Kidney (tissue), 14 donors: ENCODE results near the gene NOTUM. TPM values are rescaled to one million over a fixed set of nuclear protein-coding genes. Genes with fewer than 3 reads are reported as not detected.

Source experiments
- DNase-seq, 5 donors: peaks; one replicate each; pipeline ENCODE4 v3.0.0-alpha.2; 2013 to 2020
- FAIRE-seq: peaks from 2 replicates; lab custom pipeline; 2012; peaks lifted over from hg19 to GRCh38; lab: Jason Lieb, UNC
- H3K27ac ChIP-seq, 2 donors: one replicate each; pipeline ENCODE4 v1.7.0; 2013; ENCODE audit warnings: low read depth in 2 of 2, low read length in 2 of 2, inconsistent platforms in 1 of 2
- H3K27me3 ChIP-seq: one replicate; pipeline ENCODE4 v1.7.1; 2013; ENCODE audit warnings: low read length, inconsistent platforms; ENCODE audit not compliant: control insufficient read depth, insufficient read depth
- H3K36me3 ChIP-seq, 3 donors: one replicate each; pipeline versions ENCODE4 v1.7.0 to v1.7.1; 2013; ENCODE audit warnings: low read length in 3 of 3, control low read depth in 1 of 3, inconsistent platforms in 1 of 3; ENCODE audit not compliant: insufficient read depth in 3 of 3, control insufficient read depth in 2 of 3
- H3K4me1 ChIP-seq, 3 donors: one replicate each; pipeline versions ENCODE4 v1.7.0 to v1.7.1; 2013; ENCODE audit warnings: low read length in 3 of 3, inconsistent platforms in 1 of 3, low read depth in 1 of 3; ENCODE audit not compliant: control insufficient read depth in 2 of 3, insufficient read depth in 2 of 3
- H3K4me3 ChIP-seq, 3 donors: one replicate each; pipeline versions ENCODE4 v1.7.0 to v1.8.1; 2013; ENCODE audit warnings: low read length in 3 of 3, control low read depth in 1 of 3, inconsistent platforms in 1 of 3
- H3K9ac ChIP-seq, 3 donors: one replicate each; pipeline versions ENCODE4 v1.7.0 to v1.7.1; 2013; ENCODE audit warnings: low read length in 3 of 3, control low read depth in 1 of 3, inconsistent platforms in 1 of 3
- H3K9me3 ChIP-seq, 3 donors: one replicate each; pipeline versions ENCODE4 v1.7.0 to v1.7.1; 2013; ENCODE audit warnings: low read length in 3 of 3, control low read depth in 1 of 3, inconsistent platforms in 1 of 3; ENCODE audit not compliant: control insufficient read depth in 2 of 3, insufficient read depth in 1 of 3
- CTCF ChIP-seq: IDR thresholded peaks from 3 replicates; pipeline ENCODE4 v1.5.1; 2012; ENCODE audit warnings: mild to moderate bottlenecking, moderate library complexity, borderline replicate concordance; ENCODE audit not compliant: insufficient read depth; ENCODE audit errors: extremely low read depth
- intact Hi-C: fragments of 100-400 bp; cut with DNase I; formaldehyde crosslinking; loops from one replicate; pipeline ENCODE4 v1.11.1; 2022
- polyA plus RNA-seq: library from polyadenylated mRNA; stranded (reverse); fragments of 350-450 nt; fragmentation: Illumina TruSeq; extraction: RNeasy Lipid Tissue Mini Kit (QIAGEN cat#74804); gene quantifications from one replicate; pipeline ENCODE4 v1.2.3, GENCODE V29; 2014; ENCODE audit warnings: low read depth, low replicate concordance; ENCODE audit not compliant: insufficient read depth
- total RNA-seq: library from RNA; stranded (reverse); fragmentation: NEBNext Ultra II Directional; extraction: Animal tissue kit (Norgen Biotek cat#: 25700); gene quantifications from one replicate; pipeline ENCODE4 v1.2.1, GENCODE V29; 2021
- donor health status: control.
- donor health status: control.
- donor health status: control.
- donor health status: control.
- donor health status: control.
- donor health status: DM: yes; HTN: yes; CAD: no.
- donor health status: Normal renal cell carcinoma (clear cell type).

NOTUM gene
- total and polyA plus RNA-seq, 2 donors from 2014 or later: not detected

DNA sequence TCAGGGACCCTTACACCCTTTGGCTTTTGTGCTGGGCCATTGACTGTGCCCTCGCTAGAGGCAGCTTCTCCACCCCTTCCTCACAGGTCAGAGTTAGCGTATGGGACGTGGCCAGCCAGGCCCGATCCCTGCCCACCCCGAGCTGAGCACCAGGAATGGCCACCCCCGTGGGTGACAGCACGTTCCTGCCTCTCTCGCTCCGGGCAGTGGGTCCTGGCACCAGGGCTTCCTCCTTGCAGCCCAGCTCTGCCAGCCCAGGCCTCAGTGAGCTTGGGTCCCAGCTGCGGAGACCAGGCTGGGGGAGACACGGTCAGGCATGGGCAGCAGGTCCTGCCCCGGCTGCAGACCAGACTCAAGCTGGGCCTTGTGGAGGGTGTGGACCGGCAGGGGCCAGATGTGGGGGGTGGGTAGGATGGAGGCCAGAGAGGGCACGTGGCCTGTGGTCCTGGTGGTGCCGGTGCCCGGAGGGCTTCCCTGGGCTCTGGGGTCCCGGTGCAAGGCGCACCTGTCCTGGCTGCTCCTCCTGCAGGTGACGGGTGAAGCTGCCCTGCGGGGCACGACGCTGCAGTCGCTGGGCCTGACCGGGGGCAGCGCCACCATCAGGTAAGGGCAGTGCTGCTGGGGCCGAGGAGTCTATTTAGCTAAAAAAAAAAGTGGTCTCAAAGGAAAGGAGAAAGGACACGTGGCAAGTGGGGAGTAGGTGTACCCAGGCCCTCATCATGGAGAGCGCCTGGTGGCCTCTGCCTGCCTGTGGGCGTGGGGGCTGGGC, 34.7 kb upstream of the NOTUM start:
- Histone ChIP-seq H3K9ac (no peak overlapping the region), H3K4me1 (peaks cover 0 to 19% (median 18%) of the 10 kb centered on the region in 3 donors), H3K4me3 (no peak overlapping the region), H3K27ac (no peak overlapping the region), H3K27me3 (no peaks in the 10 kb centered on the region), H3K36me3 (no peaks in the 10 kb centered on the region), H3K9me3 (no peaks in the 10 kb centered on the region)
- peak in 2 of 5 donors; percentile 59 to 63 for DNase-seq
- no peak for FAIRE-seq
- TF ChIP-seq CTCF: no peak
- intact Hi-C loops: no loop called here

DNA sequence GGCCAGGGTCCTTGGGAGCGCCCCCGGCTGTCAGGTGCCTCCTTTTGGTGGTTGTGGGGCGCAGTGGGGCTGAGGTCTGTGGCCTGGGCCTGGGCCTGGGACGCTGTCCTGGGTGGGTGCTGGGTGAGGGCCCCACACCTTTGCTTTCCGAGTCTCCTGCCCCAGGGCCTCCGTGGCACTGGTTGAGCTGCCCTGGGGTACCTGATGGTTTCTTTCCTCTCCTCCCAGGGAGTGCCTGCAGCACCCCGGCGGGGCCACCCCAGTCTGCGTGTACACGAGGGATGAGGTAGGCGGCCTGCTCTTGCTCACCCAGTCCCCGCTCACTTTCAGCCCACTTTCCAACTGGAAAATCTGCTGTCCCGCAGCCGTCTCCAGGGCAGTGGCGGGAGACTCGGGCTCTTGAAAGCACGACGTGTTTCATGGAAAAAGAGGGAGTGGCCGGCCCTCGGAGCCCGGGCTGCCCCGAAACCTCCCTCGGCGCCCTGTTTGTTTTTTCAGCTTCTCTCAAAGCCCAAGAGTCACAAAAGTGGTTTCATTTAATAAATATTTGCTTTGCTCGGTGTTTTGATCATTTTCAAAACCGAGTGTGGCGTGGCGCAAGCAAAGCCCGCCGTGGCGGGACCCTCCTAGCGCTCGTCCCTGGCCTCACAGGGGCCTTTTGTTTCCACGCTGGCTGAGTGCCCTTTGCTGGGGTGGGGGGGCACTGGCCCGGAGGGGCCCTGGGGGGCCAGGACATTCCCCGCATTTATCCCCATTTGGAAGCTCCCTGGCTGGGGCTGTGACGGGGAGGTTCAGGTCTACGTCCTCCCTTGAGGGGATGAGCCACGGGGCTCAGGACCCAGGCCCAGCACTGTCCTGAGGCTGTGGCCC, 33.8 kb upstream of the NOTUM start:
- H3K36me3 ChIP-seq: no peaks in the 10 kb centered on the region
- no peak overlapping the region for H3K27ac ChIP-seq
- DNase-seq (peak in 2 of 5 donors; percentile 29 to 58), FAIRE-seq (no peak)
- H3K4me3 ChIP-seq: no peak overlapping the region
- H3K9ac ChIP-seq: no peak overlapping the region
- peaks cover 0 to 18% (median 17%) of the 10 kb centered on the region in 3 donors for H3K4me1 ChIP-seq
- H3K9me3 ChIP-seq: no peaks in the 10 kb centered on the region
- no peak for TF ChIP-seq CTCF
- H3K27me3 ChIP-seq: no peaks in the 10 kb centered on the region
- intact Hi-C loops: no loop called here

- no peak overlapping the region for H3K27ac ChIP-seq
Observed at GRCh38 chr17:81993729-81994592, 33.0 kb upstream of the NOTUM start.

More at GRCh38 chr17:81993729-81994592, 33.0 kb upstream of the NOTUM start:
- H3K36me3 ChIP-seq: no peaks in the 10 kb centered on the region
- TF ChIP-seq CTCF: no peak
- H3K9ac ChIP-seq: no peak overlapping the region
- FAIRE-seq (no peak), DNase-seq (peak in 3 of 5 donors; percentile 54 to 80 (median 63))
- intact Hi-C loops: no loop called here
- no peak overlapping the region for H3K4me3 ChIP-seq
- no peaks in the 10 kb centered on the region for H3K9me3 ChIP-seq
- no peaks in the 10 kb centered on the region for H3K27me3 ChIP-seq
- peaks cover 0 to 18% (median 15%) of the 10 kb centered on the region in 3 donors for H3K4me1 ChIP-seq
